Activated CD4-positive, alpha-beta T cell treated with anti-CD3 and anti-CD28 coated beads for 1 hour (primary cell): ENCODE measurements around the gene PIN4.
"Not testable (repeated sequence)": the region's sequence is repeated elsewhere in the genome, so short reads cannot be mapped to it uniquely, and the experiment has no call there.

Experiments
- DNase-seq: peaks from one replicate; pipeline ENCODE4 v3.0.0-alpha.2; 2020

The PIN4 gene

GRCh38 chrX:72202792-72203401 lies 21.3 kb downstream of the PIN4 start:
- no peak for DNase-seq

- DNase-seq: no peak
Measured at GRCh38 chrX:72203421-72203820, 21.9 kb downstream of the PIN4 start.

DNA sequence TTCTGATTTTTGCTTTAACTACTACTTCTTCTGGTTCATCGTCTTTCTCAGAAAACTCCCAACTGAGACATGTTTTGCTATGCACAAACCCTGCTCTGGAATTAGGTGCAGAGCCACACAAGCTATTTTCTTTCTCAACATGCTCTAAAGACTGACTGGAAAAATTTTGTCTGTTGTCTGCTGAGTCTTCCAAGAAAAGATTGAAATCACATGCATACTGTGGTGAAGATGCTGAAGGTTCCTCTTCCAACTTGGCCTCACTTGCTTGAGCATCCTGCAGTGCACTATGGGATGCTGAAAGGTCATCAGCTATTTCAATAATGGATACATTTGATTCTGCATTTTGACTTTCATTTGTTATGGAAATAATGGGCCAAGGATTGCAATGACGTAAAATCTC lies 24.1 kb downstream of the PIN4 start:
- no peak for DNase-seq

GRCh38 chrX:72207366-72207765 lies 25.8 kb downstream of the PIN4 start:
- no peak for DNase-seq

DNA sequence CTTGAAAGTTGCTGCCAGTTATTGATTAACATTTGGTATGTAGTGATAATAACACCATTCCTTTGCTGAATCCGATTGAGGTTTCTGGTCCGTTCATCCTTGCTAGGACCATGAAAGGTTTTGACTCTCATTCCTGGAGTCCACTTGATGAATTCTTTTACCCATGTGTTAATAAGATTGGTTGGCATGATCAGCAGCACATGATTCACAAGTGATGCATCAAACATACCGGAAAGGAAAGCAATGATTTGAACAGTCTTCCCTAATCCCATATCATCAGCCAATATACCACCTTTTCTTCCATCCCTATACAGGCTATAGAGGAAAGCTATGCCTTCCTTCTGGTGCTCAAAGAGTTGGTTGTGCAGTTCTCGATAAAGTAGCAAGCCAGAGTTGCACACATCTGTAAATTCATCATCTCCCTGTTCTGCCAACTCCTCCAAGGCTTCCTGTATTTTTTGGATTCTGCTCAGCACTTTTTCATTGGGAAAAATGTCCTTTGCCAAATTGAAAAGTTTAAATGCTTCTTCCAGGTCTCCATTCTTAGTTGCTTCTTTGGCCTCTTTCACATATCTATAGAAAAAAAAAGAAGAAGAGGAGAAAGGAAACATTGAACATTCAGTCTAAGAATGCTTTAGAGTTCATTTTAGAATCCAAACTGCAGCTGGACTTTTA lies 26.7 kb downstream of the PIN4 start:
- DNase-seq: no peak

GRCh38 chrX:72216973-72217372 lies 35.4 kb downstream of the PIN4 start:
- no peak for DNase-seq

- not testable (repeated sequence) for DNase-seq
Measured at GRCh38 chrX:72220375-72220774, 38.8 kb downstream of the PIN4 start.

DNA sequence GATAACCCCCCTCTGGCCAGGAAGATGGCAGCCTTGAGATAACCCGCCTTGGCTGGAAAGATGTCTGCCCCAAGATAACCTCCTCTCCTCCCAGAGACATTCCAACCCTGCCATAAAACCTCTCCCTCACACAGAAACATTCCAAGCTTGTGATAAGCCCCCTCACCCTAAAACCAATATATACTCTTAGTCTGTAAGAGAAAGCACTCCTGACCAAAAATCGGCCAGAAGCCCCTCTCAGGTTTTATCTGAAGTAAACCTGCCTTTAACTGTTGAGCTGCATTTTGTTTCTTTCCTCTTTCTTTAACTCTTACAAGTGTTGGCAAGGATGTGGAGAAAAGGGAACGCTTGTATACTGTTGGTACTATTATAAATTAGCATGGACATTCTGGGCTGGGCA lies 48.7 kb downstream of the PIN4 start:
- DNase-seq: no peak

- no peak for DNase-seq
Measured at GRCh38 chrX:72236841-72237240, 55.3 kb downstream of the PIN4 start.

DNA sequence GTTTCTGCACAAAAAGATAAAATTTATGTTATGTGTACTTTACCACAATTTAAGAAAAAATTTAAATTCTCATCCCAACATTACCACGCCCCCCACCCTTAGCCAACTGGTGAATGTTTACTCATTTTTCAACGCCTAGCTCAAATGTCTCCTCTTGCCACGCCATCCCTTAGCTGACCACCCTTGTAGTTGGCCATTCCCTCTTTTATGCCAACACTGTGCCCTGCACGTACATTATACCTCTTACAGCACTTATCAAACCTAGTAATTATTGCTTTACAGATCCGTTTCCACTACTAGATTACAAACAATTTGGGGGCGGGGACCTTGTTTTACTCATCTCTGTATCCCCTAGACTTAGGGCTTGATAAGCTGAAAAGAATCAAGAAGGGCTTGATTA lies 56.6 kb downstream of the PIN4 start:
- DNase-seq: no peak

GRCh38 chrX:72238721-72239475 lies 57.3 kb downstream of the PIN4 start, which contains the start of gene ERCC6L:
TSS of gene ERCC6L (minus strand) at chrX:72239027. CDS start at chrX:72238911, 116 bp downstream.
- peak; percentile 68 for DNase-seq

DNA sequence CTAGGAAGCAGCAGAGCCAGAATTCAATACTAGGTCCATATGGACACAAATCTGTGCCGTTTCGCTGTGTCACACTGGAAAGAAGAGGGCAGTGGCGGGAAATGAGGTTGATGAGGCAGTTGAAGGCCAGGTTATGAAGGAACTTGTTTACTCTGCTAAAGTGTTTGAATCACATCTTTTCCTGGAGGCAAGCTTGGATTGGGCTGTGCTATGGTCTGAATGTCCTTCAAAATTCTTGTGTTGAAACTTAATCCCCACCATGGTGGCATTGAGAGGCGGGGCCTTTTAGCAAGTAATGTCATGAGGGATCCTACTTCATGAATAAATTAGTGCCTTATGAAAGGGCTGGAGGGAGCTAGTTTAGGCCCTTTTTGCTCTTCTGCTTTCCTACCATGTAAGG lies 59.4 kb downstream of the PIN4 start:
- DNase-seq: no peak

DNA sequence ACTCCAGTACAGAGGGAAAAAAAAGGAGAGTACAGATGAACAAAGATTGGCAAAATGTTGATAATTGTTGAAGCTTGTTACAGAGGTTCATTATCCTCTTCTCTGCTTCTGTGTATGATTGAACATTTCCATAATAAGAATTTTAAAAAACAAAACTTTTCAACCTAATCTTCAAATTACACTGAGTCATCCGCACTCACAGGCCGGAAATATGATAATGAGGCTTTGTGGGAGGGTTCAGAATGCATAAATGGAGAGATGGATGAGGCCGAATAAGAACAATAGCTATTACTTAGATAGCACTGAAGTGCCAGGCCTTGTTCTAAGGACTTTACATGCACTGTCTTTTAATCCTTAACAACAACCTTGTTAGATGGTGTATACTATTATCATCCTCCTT lies 61.9 kb downstream of the PIN4 start:
- DNase-seq: no peak

DNA sequence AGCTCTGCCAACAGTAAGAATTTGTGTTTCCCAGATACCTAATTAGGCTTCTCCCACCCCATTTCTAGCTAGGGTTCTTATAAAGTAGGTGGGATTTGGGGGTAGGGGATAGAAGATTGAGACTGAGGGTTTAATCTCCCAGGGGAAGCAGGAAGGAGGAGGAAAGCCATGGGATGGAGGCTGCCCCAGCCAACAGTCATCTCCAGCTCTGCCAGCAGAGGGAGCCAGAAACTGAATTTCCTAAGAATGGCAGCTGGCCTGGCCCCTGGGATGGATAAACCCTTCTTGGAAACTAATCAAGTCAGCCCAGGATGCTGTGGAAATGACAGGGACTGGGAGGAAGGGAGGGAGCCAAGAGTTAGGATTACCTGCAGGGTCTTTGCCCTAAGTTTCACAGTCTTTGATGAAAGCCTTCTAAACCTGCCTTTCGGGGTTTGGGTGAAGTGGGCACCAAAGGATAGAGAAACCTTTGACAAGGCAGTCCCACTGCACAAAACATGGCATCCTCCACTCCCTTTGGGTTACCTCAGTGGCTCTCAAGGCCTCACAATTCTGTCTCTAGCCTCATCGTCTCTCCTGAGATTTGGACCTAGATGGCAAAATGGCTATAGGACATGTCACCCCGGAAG lies 64.0 kb downstream of the PIN4 start:
- DNase-seq: no peak

GRCh38 chrX:72247206-72247942 lies 65.8 kb downstream of the PIN4 start:
- no peak for DNase-seq
